HG03575 (cell line): ENCODE results near the gene TBC1D9.
A peak's percentile ranks its signal among the peaks of the same experiment; 100 is the strongest.

Experiments used
- ATAC-seq: cut with Tn5 transposase; IDR thresholded peaks from one replicate; pipeline ENCODE4 v1.9.1; 2021; ENCODE audit not compliant: unreplicated experiment, insufficient number of reproducible peaks, low FRiP score; ENCODE audit errors: extremely low read depth

TBC1D9 gene

GRCh38 chr4:140729344-140730049 is 26.7 kb downstream of the TBC1D9 start:
- no peak for ATAC-seq

DNA sequence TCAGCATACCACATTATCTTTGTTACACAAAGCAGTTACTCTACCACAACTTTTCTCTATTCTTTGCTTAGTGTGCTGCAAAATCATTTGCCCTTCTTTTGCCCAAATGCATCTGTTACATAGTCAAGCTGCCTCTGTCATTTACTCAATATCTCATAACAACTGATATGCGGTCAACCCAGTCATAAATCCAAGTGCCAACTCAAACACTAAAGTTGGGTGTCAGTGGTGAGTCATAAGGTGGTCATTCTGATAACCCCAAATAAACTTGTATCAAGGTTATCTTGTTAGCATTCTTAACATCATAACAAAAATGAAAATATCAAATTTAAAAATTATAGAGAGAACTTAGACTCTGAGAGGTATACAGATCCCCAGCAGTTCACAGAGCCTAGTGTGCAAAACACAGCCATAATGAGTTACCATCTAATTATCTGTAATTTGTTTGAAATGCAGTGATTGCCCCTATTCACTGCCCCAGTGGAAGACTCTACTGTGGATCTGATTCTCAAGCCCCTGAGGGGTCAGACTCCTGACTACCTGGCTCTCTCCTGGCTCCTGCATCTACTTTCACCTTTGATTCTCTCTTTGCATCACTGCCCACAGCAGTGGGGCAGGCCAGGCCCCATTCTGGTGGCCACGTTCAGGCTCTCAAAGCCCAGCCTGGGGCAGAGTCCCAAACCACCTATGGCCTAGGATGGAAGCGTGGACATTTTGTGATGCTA is 29.2 kb downstream of the TBC1D9 start:
- ATAC-seq = no peak

GRCh38 chr4:140725556-140725955 is 30.6 kb downstream of the TBC1D9 start:
- ATAC-seq = no peak

DNA sequence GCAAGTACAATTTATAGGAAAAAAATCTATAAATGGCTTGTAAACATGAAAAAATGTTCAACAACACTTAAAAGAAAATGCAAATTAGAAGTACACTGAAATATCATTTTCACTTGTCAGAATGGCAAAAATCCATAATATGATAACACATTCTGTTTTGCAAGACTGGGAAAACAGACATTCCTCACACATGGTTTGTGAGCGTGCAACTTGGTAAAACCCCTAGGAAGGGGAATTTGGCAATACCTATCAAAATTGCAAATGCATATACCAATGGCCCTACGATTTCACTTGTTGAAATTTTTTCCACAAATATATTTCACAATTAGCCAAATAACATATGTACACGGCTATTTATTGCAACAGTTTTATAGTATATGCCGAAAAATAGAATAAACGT is 31.4 kb downstream of the TBC1D9 start:
- ATAC-seq = no peak

DNA sequence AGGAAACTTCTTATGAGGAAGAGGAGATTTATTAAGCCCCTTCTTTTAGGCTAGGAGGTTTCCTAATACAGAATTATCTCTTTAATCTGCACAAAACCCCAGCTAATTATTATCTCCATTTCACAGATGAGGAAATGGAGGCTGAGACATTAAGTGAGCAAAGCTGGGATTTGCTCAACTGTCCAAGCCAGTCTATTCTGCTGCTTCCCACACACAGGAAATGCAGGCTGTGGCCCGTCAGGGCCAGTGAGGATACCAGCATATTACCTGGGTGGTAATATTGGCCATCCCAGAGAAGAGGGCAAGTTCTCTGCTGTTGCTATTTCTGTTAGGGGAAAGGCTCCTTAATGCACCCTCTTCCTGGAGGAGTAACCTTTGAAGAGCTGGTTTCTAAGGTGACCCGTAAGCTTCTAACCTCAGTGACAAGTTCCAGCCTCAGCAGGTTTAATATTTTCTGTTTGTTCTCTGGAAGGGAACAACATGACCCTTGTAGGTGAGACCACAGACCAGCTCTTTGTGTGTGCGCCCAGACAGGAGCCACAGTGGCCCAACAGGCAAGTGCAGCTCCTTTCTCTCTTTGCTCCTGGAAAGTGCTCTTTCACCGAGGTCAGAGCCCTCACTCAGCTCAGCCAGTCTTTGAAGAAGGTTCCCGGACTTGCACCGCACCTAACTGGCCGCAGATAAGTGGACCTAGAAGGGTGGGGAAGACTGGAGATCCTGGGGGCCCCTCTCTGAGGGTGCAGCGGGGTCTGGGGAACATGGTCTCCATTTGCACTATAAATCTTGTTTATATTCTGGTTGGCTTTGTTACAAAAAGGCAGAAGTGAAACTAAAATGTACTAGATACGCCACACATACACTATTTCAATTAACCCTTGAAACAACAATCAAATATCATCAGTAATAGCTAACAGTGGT is 35.5 kb downstream of the TBC1D9 start:
- peak; percentile 42 for ATAC-seq

DNA sequence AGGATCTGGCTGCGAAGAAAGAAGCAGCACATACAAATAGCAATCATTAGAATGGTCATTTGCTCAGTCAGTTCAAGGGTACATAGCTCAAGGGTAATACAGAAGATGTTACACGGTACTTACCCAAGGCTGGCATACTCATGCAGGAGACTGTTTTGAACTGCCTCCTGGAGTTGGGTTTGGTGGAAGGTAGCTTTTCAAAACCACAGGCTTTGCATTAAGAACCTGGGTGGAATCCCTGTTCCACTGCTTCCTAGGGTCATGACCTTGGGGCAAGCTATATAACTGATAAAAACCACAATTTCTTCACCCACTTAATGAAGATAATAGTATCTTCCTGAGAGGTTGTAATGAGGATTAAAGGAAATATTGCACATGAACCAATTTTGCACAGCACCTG is 36.5 kb downstream of the TBC1D9 start:
- ATAC-seq = no peak

- no peak for ATAC-seq
These were observed 37.2 kb downstream of the TBC1D9 start for GRCh38 chr4:140719022-140719421.

- no peak for ATAC-seq
These were observed 37.8 kb downstream of the TBC1D9 start for GRCh38 chr4:140718241-140718952.

- ATAC-seq = no peak
These were observed 38.9 kb downstream of the TBC1D9 start for GRCh38 chr4:140717313-140717712.

DNA sequence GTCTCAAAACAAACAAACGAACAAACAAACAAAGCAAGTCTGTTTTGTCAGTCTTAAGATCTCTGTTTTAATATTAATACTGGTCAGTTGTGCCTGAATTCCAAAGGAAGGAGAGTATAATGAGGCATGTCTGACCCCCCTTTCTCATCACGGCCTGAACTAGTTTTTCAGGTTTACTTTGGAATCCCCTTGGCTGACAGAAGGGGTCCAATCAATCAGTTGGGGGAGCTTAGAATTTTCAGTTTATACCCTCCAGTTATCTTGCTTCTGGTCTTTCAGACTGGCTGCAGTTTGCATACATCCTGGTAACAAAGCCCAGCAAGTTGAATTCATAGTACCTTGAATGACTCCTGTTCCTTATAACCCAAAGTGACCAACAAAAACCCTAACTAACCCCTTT is 41.1 kb downstream of the TBC1D9 start:
- ATAC-seq = no peak

- ATAC-seq = no peak
These were observed 44.3 kb downstream of the TBC1D9 start for GRCh38 chr4:140711910-140712309.

- ATAC-seq = no peak
These were observed 45.1 kb downstream of the TBC1D9 start for GRCh38 chr4:140710908-140711622.

GRCh38 chr4:140707325-140707724 is 48.9 kb downstream of the TBC1D9 start:
- ATAC-seq = no peak

GRCh38 chr4:140706665-140707064 is 49.5 kb downstream of the TBC1D9 start:
- ATAC-seq = no peak

GRCh38 chr4:140706276-140706625 is 49.9 kb downstream of the TBC1D9 start:
- ATAC-seq = no peak

DNA sequence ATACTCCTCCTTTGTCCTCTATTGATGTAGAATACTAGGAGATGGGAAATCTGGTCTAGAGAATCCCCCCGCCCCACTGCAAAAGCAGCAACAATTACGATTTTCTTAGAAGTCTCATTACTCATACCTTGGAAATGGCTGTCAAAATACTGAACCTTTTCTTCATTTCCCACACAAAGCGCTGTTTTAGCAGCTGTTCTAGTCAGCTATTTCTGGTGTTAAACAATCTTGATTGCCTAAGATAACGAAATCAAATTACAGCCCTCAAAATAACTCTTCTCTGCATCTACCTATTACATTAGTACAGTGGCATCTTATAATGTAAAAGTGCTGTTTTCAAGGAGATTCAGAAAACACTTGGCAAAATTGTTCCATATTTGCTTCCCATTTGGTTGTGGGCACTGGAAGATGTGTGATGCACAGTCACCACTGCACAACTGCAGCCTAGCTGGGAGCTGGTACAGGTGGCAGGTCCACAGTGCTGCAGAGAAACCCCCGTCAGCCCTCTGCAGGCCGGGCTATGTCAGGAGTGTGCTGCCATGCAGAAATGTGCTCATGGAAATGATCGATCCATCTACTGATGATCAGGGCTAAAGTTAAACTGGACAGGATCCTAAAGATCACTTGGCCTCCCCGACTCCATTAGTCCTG is 50.4 kb downstream of the TBC1D9 start:
- ATAC-seq = no peak

DNA sequence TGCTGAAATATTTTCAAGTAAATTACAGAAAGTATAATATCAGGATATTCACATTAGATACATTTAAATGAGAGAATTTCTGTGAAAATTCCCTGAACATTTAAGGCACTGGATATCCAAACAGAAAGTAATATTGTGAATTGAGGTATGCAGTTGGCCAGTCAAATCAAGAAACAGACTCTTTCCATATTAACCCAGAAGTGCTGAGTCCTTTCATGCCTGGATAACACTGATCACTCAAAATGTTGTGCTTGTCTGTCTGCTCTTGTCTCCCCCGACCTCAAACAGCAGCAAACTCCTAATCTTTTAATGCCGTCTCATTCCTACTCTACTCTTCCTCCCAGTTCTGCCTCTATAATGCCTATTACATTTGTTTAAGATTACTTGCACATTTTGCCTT is 51.2 kb downstream of the TBC1D9 start:
- ATAC-seq = no peak

GRCh38 chr4:140704392-140704960 is 51.7 kb downstream of the TBC1D9 start:
- no peak for ATAC-seq
